ENCODE measurements around the gene INSIG1. TPM values are rescaled to one million over a fixed set of nuclear protein-coding genes. Genes with fewer than 3 reads are reported as not detected.

Gene INSIG1
- total RNA-seq, 4 donors from 2014 or later = 24.7 to 77.6 (median 64.6) TPM

DNA sequence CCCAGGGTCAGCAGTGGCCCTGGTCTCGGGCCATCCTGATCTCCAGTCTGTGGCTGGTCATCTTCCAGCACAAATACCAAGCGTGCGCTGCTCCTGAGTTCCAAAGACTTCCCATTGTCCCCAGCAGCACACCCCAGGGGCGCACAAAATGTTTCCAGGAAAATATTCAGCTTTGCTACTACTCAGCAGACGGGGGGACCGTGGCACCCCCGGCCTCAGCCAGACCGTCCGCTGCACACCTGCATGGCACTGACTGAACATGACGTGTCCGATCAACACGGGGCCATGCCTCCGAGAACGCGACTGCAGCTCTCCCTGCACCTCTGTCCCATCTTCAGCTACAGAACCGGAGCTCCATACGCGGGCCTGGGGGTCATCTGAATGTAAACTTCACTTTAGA lies 9.6 kb upstream of the INSIG1 start:
- no peak overlapping the region for H3K27ac ChIP-seq
- H3K4me3 ChIP-seq = no peak overlapping the region
- no peaks in the 10 kb centered on the region for H3K4me1 ChIP-seq
- TF ChIP-seq, protein P1, sequence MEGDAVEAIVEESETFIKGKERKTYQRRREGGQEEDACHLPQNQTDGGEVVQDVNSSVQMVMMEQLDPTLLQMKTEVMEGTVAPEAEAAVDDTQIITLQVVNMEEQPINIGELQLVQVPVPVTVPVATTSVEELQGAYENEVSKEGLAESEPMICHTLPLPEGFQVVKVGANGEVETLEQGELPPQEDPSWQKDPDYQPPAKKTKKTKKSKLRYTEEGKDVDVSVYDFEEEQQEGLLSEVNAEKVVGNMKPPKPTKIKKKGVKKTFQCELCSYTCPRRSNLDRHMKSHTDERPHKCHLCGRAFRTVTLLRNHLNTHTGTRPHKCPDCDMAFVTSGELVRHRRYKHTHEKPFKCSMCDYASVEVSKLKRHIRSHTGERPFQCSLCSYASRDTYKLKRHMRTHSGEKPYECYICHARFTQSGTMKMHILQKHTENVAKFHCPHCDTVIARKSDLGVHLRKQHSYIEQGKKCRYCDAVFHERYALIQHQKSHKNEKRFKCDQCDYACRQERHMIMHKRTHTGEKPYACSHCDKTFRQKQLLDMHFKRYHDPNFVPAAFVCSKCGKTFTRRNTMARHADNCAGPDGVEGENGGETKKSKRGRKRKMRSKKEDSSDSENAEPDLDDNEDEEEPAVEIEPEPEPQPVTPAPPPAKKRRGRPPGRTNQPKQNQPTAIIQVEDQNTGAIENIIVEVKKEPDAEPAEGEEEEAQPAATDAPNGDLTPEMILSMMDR (IDR thresholded peaks at IDR 0.05) = no peak
- no peak for TF ChIP-seq POLR2A (IDR thresholded peaks at IDR 0.05)
- no peaks in the 10 kb centered on the region for H3K9me3 ChIP-seq
- H3K36me3 ChIP-seq = no peaks in the 10 kb centered on the region
- DNase-seq = no peak
- peaks cover 0 to 51% (median 0%) of the 10 kb centered on the region in 4 donors for H3K27me3 ChIP-seq
- 92 to 95% methylated on average over 4 to 18 of the region's 18 CpGs for WGBS, 2 donors
- intact Hi-C loops (cut with DNase I) = no loop called here

DNA sequence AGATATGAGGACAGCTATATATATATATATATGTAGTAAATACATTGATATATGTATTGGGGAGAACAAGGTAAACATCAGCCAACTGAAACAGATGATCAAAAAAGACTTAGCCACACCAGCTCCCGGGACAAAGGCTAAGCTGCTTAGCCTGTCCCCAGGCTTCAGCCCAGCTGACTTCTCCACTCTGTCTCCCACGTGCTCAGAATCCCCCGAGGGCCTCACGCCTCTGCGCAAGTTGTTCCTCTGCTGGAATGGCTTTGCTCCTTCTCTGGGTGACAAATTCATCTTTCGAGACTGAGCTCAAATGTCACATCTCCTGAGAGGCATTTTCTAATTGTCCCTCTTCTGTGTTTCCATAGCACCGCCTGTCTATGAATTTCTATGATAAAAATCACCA lies 8.6 kb upstream of the INSIG1 start:
- DNase-seq = no peak
- H3K27me3 ChIP-seq = peaks cover 0 to 51% (median 0%) of the 10 kb centered on the region in 4 donors
- TF ChIP-seq, protein P1 (IDR thresholded peaks at IDR 0.05) = no peak
- no peak for TF ChIP-seq POLR2A (IDR thresholded peaks at IDR 0.05)
- H3K4me3 ChIP-seq = no peak overlapping the region
- intact Hi-C loops (cut with DNase I) = no loop called here
- no peak overlapping the region for H3K27ac ChIP-seq
- 72 to 73% methylated on average over 7 of the region's 7 CpGs for WGBS, 2 donors
- no peaks in the 10 kb centered on the region for H3K4me1 ChIP-seq
- H3K9me3 ChIP-seq = no peaks in the 10 kb centered on the region
- no peaks in the 10 kb centered on the region for H3K36me3 ChIP-seq

DNA sequence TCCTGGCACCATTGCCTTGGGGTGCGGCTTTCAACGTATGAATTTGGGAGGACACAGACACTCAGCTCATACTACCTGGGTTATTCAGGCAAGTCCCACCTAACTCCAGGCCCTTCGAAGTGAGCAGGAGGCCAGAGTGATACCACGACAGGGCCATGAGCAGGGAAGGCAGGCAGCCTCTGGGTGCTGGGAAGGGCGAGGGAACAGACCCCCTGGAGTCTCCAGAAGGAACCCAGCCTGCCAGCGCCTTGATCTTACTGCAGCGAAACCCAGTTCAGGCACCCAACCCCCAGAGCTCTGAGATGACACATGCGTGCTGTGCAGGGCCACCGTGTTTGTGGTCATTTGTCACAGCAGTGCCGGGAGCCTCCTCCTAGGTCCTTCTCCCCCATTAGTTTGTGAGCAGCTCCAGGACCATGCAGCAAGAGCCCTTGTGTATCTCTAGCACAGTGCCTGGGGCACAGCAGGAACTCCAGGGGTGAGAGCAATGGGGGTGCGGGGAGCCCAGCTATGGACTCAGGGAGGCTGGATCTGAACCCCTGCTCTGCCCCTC lies 7.7 kb upstream of the INSIG1 start:
- Histone ChIP-seq H3K9me3 (no peaks in the 10 kb centered on the region), H3K4me1 (no peaks in the 10 kb centered on the region), H3K27ac (no peak overlapping the region), H3K4me3 (no peak overlapping the region), H3K36me3 (no peaks in the 10 kb centered on the region), H3K27me3 (peaks cover 0 to 43% (median 0%) of the 10 kb centered on the region in 4 donors)
- WGBS, 2 donors = 67 to 86% methylated on average over 2 to 3 of the region's 11 CpGs
- no peak for TF ChIP-seq POLR2A (IDR thresholded peaks at IDR 0.05)
- DNase-seq = no peak
- intact Hi-C loops (cut with DNase I) = no loop called here

DNA sequence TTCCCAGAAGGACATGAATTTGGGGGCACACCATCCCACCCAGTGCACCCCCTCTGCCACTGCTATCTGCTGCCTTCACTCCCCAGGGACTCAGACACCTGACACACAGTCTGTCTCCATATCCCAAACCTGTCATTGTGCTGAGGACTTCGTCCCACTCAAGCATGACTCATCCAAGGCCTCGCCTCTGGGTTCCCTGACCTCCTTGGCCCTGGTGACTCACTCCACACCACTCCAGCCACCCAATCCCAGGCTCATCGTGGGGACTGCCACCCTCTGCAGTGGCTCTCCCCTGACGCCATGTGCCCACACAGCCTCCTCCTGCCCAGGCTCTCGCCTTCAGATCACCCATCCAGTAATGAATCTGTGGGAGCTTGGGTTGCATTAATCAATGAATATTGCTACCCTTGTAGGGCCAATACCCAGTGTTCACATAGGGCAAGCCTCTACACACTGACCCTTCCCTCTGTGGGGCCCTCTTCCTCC lies 6.6 kb upstream of the INSIG1 start:
- DNase-seq = no peak
- H3K4me3 ChIP-seq = no peak overlapping the region
- no peaks in the 10 kb centered on the region for H3K9me3 ChIP-seq
- peaks cover 0 to 35% (median 0%) of the 10 kb centered on the region in 4 donors for H3K27me3 ChIP-seq
- 41 to 45% methylated on average over 5 of the region's 5 CpGs for WGBS, 2 donors
- TF ChIP-seq, protein P1 (IDR thresholded peaks at IDR 0.05) = no peak
- TF ChIP-seq POLR2A (IDR thresholded peaks at IDR 0.05) = no peak
- H3K4me1 ChIP-seq = peaks cover 0 to 4% (median 0%) of the 10 kb centered on the region in 3 donors
- H3K36me3 ChIP-seq = no peaks in the 10 kb centered on the region
- intact Hi-C loops (cut with DNase I) = no loop called here
- H3K27ac ChIP-seq = no peak overlapping the region

DNA sequence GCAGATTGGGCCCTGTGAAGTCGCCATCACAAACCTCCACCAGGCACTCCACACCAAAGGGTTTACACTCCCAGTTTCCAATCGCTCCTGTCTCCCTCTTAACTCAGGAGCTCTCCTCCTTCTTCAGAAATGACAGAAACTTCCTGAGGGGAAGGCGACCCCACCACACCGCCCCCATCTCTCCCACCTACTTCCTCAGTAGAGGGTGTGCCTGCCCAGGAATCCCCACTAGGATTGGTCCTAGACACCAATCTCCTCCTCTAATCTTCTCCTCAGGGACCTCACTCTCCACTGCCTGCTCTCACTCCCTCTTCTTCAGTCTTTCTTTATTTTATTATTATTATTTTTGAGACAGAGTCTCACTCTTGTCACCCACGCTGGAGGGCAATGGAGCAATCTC lies 5.9 kb upstream of the INSIG1 start:
- DNase-seq = no peak
- WGBS, 2 donors = 77 to 93% methylated on average over 5 of the region's 5 CpGs

More for the DNA sequence above, 5.9 kb upstream of the INSIG1 start:
- intact Hi-C loops (cut with DNase I) = no loop called here
- TF ChIP-seq, protein P1 (IDR thresholded peaks at IDR 0.05) = no peak
- TF ChIP-seq POLR2A (IDR thresholded peaks at IDR 0.05) = no peak
- H3K27me3 ChIP-seq = peaks cover 0 to 30% (median 0%) of the 10 kb centered on the region in 4 donors
- no peak overlapping the region for H3K27ac ChIP-seq
- no peaks in the 10 kb centered on the region for H3K36me3 ChIP-seq
- no peaks in the 10 kb centered on the region for H3K9me3 ChIP-seq
- H3K4me3 ChIP-seq = no peak overlapping the region
- H3K4me1 ChIP-seq = peaks cover 0 to 10% (median 6%) of the 10 kb centered on the region in 3 donors

All from esophagus squamous epithelium (tissue), 5 donors.